Neural cell (in vitro differentiated cells): ENCODE results near the gene LRCH4. TPM values are rescaled to one million over a fixed set of nuclear protein-coding genes. Genes with fewer than 3 reads are reported as not detected.
"Not testable (repeated sequence)": the region's sequence is repeated elsewhere in the genome, so short reads cannot be mapped to it uniquely, and the experiment has no call there.

Source experiments
- H2AFZ ChIP-seq: fragments of 200-600, 300-800 bp; sonication (generic), shearing (Covaris generic); 2 replicates; pipeline ENCODE4 v1.6.0; 2014; ENCODE audit warnings: low read depth, mild to moderate bottlenecking, antibody characterized with exemption, low read length, moderate library complexity
- H3F3A ChIP-seq: fragments of 200-600 bp; shearing (Covaris generic); 2 replicates; pipeline ENCODE4 v1.6.1; 2016; ENCODE audit warnings: mild to moderate bottlenecking, moderate library complexity, mixed read lengths, antibody characterized with exemption, low read length; ENCODE audit not compliant: insufficient read depth, poor library complexity, severe bottlenecking
- H3K27ac ChIP-seq: fragments of 200-600, 300-800 bp; sonication (generic), shearing (Covaris generic); 2 replicates; pipeline ENCODE4 v1.5.1; 2014; ENCODE audit warnings: mild to moderate bottlenecking, low read length, moderate library complexity
- H3K27me3 ChIP-seq: fragments of 300-800, 200-600 bp; sonication (generic), shearing (Covaris generic); 2 replicates; pipeline ENCODE4 v1.6.0; 2014; ENCODE audit warnings: mild to moderate bottlenecking, low read depth, low read length, moderate library complexity; ENCODE audit not compliant: insufficient read depth
- H3K36me3 ChIP-seq: fragments of 300-800, 200-600 bp; sonication (generic), shearing (Covaris generic); 2 replicates; pipeline ENCODE4 v1.5.1; 2014; ENCODE audit warnings: mild to moderate bottlenecking, antibody characterized with exemption, low read length, moderate library complexity; ENCODE audit not compliant: insufficient read depth
- H3K4me2 ChIP-seq: fragments of 300-800, 200-600 bp; sonication (generic), shearing (Covaris generic); 2 replicates; pipeline ENCODE4 v1.6.0; 2014; ENCODE audit warnings: mild to moderate bottlenecking, low read length
- H3K4me3 ChIP-seq: fragments of 300-800, 200-600 bp; sonication (generic), shearing (Covaris generic); 2 replicates; pipeline ENCODE4 v1.5.1; 2014; ENCODE audit warnings: mild to moderate bottlenecking, low read length, moderate library complexity
- H3K79me2 ChIP-seq: fragments of 200-600 bp; shearing (Covaris generic); replicated peaks from 2 replicates; pipeline ENCODE4 v1.6.0; 2014; ENCODE audit warnings: mild to moderate bottlenecking, low read length, moderate library complexity; ENCODE audit not compliant: insufficient read depth
- H3K9ac ChIP-seq: fragments of 300-800, 200-600 bp; sonication (generic), shearing (Covaris generic); 2 replicates; pipeline ENCODE4 v1.6.1; 2016; ENCODE audit warnings: mild to moderate bottlenecking, low read length, mixed read lengths
- H3K9me2 ChIP-seq: fragments of 200-600 bp; shearing (Covaris generic); 2 replicates; pipeline ENCODE4 v1.6.1; 2016; ENCODE audit warnings: mild to moderate bottlenecking, low read length, mixed read lengths; ENCODE audit not compliant: insufficient read depth
- H3K9me3 ChIP-seq: fragments of 200-600, 300-800 bp; sonication (generic), shearing (Covaris generic); 2 replicates; pipeline ENCODE4 v1.6.1; 2016; ENCODE audit warnings: mild to moderate bottlenecking, mixed run types, low read length, moderate library complexity, mixed read lengths
- H4K20me1 ChIP-seq: fragments of 200-600 bp; shearing (Covaris generic); 2 replicates; pipeline ENCODE4 v1.6.1; 2016; ENCODE audit warnings: mild to moderate bottlenecking, mixed run types; ENCODE audit not compliant: insufficient read depth
- EP300 ChIP-seq: fragments of 450-650 bp; conservative IDR thresholded peaks from 2 replicates; pipeline ENCODE4 v1.6.1; 2014; ENCODE audit warnings: antibody characterized with exemption, mild to moderate bottlenecking, moderate library complexity; ENCODE audit not compliant: poor library complexity, severe bottlenecking
- EZH2 ChIP-seq: fragments of 200-600, 300-800 bp; shearing (Covaris generic), sonication (generic); IDR thresholded peaks from 2 replicates; pipeline ENCODE4 v1.6.1; 2014; ENCODE audit warnings: antibody characterized with exemption, low read length, borderline replicate concordance, mild to moderate bottlenecking; ENCODE audit not compliant: insufficient read depth, poor library complexity, severe bottlenecking
- MXI1 ChIP-seq: fragments of 450-650 bp; conservative IDR thresholded peaks from 2 replicates; pipeline ENCODE4 v1.6.1; 2014; ENCODE audit warnings: antibody characterized with exemption, mild to moderate bottlenecking; ENCODE audit not compliant: poor library complexity, severe bottlenecking
- POLR2AphosphoS5 ChIP-seq: IDR thresholded peaks from 2 replicates; pipeline ENCODE4 v1.6.1; 2012
- RAD21 ChIP-seq: fragments of 450-650 bp; conservative IDR thresholded peaks from 2 replicates; pipeline ENCODE4 v1.6.1; 2014; ENCODE audit warnings: antibody characterized with exemption, mild to moderate bottlenecking, moderate library complexity
- SMC3 ChIP-seq: fragments of 450-650 bp; conservative IDR thresholded peaks from 2 replicates; pipeline ENCODE4 v1.6.1; 2014; ENCODE audit warnings: antibody characterized with exemption, mild to moderate bottlenecking, moderate library complexity; ENCODE audit not compliant: poor library complexity
- TAF1 ChIP-seq: IDR thresholded peaks from 2 replicates; pipeline ENCODE4 v1.6.1; 2012; ENCODE audit warnings: low read depth
- polyA plus RNA-seq: library from polyadenylated mRNA; depleted of rRNA; stranded (reverse); fragments of >200 nt; gene quantifications from 2 replicates; pipeline ENCODE4 v1.2.3, GENCODE V29; 2014
- TF ChIP-seq, protein P1 (sequence below): IDR thresholded peaks from 2 replicates; pipeline ENCODE4 v1.6.1; 2012; ENCODE audit warnings: borderline replicate concordance

LRCH4 gene
- polyA plus RNA-seq, 1 donor from 2014 or later: 17.2 TPM

DNA sequence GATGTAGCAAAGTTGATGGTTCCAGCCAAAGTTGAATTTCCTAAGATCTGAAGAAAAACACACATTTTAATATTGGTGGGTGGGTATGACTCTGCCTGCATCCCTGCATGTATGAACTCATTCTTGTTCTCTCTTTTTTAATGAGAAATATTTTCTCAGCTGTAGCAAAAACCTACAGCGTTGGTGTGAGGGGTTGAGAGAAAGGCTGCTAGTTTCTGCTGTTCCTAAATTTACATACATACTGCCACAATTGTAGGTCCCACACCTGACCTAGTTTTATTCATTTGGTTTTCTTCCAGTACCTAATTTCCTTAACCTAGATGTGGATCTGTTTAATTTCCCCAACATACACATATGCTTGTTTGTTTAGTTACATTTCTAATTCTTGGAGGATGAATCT is 42.3 kb downstream of the LRCH4 start:
- H3K27ac ChIP-seq: no peak overlapping the region
- H3K4me3 ChIP-seq: no peak overlapping the region
- no peak overlapping the region for H2AFZ ChIP-seq
- no peaks in the 10 kb centered on the region for H3K9me2 ChIP-seq
- H3K79me2 ChIP-seq: peaks cover 7% of the 10 kb centered on the region
- no peaks in the 10 kb centered on the region for H4K20me1 ChIP-seq
- no peaks in the 10 kb centered on the region for H3K9me3 ChIP-seq
- H3K36me3 ChIP-seq: no peaks in the 10 kb centered on the region
- no peaks in the 10 kb centered on the region for H3F3A ChIP-seq
- H3K9ac ChIP-seq: no peak overlapping the region
- TF ChIP-seq, protein P1, sequence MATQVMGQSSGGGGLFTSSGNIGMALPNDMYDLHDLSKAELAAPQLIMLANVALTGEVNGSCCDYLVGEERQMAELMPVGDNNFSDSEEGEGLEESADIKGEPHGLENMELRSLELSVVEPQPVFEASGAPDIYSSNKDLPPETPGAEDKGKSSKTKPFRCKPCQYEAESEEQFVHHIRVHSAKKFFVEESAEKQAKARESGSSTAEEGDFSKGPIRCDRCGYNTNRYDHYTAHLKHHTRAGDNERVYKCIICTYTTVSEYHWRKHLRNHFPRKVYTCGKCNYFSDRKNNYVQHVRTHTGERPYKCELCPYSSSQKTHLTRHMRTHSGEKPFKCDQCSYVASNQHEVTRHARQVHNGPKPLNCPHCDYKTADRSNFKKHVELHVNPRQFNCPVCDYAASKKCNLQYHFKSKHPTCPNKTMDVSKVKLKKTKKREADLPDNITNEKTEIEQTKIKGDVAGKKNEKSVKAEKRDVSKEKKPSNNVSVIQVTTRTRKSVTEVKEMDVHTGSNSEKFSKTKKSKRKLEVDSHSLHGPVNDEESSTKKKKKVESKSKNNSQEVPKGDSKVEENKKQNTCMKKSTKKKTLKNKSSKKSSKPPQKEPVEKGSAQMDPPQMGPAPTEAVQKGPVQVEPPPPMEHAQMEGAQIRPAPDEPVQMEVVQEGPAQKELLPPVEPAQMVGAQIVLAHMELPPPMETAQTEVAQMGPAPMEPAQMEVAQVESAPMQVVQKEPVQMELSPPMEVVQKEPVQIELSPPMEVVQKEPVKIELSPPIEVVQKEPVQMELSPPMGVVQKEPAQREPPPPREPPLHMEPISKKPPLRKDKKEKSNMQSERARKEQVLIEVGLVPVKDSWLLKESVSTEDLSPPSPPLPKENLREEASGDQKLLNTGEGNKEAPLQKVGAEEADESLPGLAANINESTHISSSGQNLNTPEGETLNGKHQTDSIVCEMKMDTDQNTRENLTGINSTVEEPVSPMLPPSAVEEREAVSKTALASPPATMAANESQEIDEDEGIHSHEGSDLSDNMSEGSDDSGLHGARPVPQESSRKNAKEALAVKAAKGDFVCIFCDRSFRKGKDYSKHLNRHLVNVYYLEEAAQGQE: no peak
- TF ChIP-seq POLR2AphosphoS5 (no peak), EZH2 (no peak), SMC3 (no peak), EP300 (no peak), MXI1 (no peak), TAF1 (no peak), RAD21 (no peak)
- H3K4me2 ChIP-seq: no peak overlapping the region
- no peaks in the 10 kb centered on the region for H3K27me3 ChIP-seq

DNA sequence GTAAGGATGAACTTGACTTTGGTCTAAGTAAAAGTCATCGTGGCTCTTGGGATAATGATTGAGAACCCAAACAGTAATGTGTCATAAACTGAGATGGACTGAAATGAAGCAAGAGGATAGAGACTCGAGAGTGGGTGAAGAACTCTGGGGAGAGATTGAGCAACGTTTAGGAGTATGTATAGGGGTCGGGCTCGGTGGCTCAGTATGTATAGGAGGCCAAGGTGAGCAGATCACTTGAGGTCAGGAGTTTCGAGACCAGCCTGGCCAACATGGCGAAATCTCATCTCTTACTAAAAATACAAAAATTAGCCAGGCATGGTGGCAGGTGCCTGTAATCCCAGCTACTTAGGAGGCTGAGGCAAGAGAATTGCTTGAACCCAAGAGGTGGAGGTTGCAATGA is 44.6 kb downstream of the LRCH4 start:
- H4K20me1 ChIP-seq, H3K27ac ChIP-seq, H3K9me2 ChIP-seq, H3K9me3 ChIP-seq, H3K4me3 ChIP-seq, H3K4me2 ChIP-seq, H3K27me3 ChIP-seq, H2AFZ ChIP-seq, H3K79me2 ChIP-seq, H3K9ac ChIP-seq, H3K36me3 ChIP-seq, H3F3A ChIP-seq: not testable (repeated sequence)

DNA sequence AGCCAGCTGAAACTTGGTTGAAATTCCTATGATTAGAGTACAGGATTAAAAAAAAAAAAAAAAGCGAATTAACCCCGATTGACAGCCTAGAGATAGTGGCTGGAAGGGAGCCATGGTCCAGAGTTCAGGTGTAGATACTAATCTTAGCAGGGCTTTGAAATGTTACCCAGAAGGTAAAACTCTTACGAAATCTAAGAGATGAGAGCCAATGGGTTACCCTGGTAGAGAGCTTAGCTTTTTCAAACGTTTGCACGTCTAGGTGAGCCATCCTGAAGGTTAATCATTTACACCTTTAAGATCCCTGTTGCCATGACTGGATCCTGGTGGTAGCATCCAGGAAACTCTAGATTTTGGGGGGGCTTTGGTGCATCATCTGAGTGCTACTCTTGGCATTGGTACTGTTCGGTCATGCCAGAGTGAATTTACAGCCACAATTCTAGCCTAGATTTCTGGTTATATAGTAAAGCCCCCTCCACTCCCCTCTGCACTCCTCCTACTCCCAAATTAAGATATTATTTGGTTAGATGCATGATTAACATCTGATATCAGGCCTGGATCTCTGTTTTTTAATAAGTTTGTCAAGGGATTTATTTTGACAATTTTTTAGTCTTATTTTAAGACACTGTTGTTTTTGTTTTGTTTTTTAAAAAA is 45.7 kb downstream of the LRCH4 start:
- no peak for TF ChIP-seq TAF1
- no peak for TF ChIP-seq SMC3
- TF ChIP-seq POLR2AphosphoS5: no peak
- TF ChIP-seq, protein P1: no peak
- peak overlapping the region; percentile 67 for H3K9ac ChIP-seq
- H3K27me3 ChIP-seq: no peaks in the 10 kb centered on the region
- H3K27ac ChIP-seq: no peak overlapping the region
- no peaks in the 10 kb centered on the region for H3K36me3 ChIP-seq
- H3F3A ChIP-seq: no peaks in the 10 kb centered on the region
- no peaks in the 10 kb centered on the region for H3K9me2 ChIP-seq
- H3K9me3 ChIP-seq: no peaks in the 10 kb centered on the region
- H3K79me2 ChIP-seq: peaks cover 7% of the 10 kb centered on the region
- peak overlapping the region; percentile 31 for H3K4me2 ChIP-seq
- H3K4me3 ChIP-seq: peak overlapping the region; percentile 80
- H2AFZ ChIP-seq: no peak overlapping the region
- no peaks in the 10 kb centered on the region for H4K20me1 ChIP-seq
